ENCODE results near the gene VPS37B. TPM values are rescaled to one million over a fixed set of nuclear protein-coding genes. Genes with fewer than 3 reads are reported as not detected.

VPS37B gene
- total RNA-seq, 4 donors from 2014 or later: 4.8 to 8.2 (median 7.6) TPM

- DNase-seq (no peak), ATAC-seq (no peak)
- Histone ChIP-seq H3K9me3 (no peaks in the 10 kb centered on the region), H3K4me1 (peaks cover 65 to 90% of the 10 kb centered on the region in 2 donors), H3K27ac (peak overlapping the region in 1 of 4 donors; percentile 80), H3K36me3 (no peaks in the 10 kb centered on the region), H3K4me3 (no peak overlapping the region), H3K27me3 (no peaks in the 10 kb centered on the region)
- intact Hi-C loops (cut with DNase I; ENCODE audit: low total_unique reads) (no loop called here), in situ Hi-C loops (cut with MboI; ENCODE audit: low sequenced_read_pairs in 4 of 4) (no loop called here)
- no peak for TF ChIP-seq POLR2A (IDR thresholded peaks at IDR 0.05)
- TF ChIP-seq, protein P1, sequence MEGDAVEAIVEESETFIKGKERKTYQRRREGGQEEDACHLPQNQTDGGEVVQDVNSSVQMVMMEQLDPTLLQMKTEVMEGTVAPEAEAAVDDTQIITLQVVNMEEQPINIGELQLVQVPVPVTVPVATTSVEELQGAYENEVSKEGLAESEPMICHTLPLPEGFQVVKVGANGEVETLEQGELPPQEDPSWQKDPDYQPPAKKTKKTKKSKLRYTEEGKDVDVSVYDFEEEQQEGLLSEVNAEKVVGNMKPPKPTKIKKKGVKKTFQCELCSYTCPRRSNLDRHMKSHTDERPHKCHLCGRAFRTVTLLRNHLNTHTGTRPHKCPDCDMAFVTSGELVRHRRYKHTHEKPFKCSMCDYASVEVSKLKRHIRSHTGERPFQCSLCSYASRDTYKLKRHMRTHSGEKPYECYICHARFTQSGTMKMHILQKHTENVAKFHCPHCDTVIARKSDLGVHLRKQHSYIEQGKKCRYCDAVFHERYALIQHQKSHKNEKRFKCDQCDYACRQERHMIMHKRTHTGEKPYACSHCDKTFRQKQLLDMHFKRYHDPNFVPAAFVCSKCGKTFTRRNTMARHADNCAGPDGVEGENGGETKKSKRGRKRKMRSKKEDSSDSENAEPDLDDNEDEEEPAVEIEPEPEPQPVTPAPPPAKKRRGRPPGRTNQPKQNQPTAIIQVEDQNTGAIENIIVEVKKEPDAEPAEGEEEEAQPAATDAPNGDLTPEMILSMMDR (IDR thresholded peaks at IDR 0.05 in 4 of 5, conservative IDR thresholded peaks at IDR 0.05 in 1 of 5): no peak
These were observed 20.2 kb downstream of the VPS37B start for GRCh38 chr12:122875590-122876220.

GRCh38 chr12:122874081-122874480, 21.8 kb downstream of the VPS37B start:
- ATAC-seq (no peak), DNase-seq (no peak)
- Histone ChIP-seq H3K9me3 (no peaks in the 10 kb centered on the region), H3K4me1 (peaks cover 57 to 90% of the 10 kb centered on the region in 2 donors), H3K36me3 (no peaks in the 10 kb centered on the region), H3K4me3 (no peak overlapping the region), H3K27ac (peak overlapping the region in 3 of 4 donors; percentile 78 to 87 (median 80)), H3K27me3 (no peaks in the 10 kb centered on the region)
- in situ Hi-C loops (cut with MboI; ENCODE audit: low sequenced_read_pairs in 4 of 4): no loop called here
- intact Hi-C loops (cut with DNase I; ENCODE audit: low total_unique reads): no loop called here
- TF ChIP-seq, protein P1 (IDR thresholded peaks at IDR 0.05 in 4 of 5, conservative IDR thresholded peaks at IDR 0.05 in 1 of 5): no peak
- TF ChIP-seq POLR2A (IDR thresholded peaks at IDR 0.05): no peak

DNA sequence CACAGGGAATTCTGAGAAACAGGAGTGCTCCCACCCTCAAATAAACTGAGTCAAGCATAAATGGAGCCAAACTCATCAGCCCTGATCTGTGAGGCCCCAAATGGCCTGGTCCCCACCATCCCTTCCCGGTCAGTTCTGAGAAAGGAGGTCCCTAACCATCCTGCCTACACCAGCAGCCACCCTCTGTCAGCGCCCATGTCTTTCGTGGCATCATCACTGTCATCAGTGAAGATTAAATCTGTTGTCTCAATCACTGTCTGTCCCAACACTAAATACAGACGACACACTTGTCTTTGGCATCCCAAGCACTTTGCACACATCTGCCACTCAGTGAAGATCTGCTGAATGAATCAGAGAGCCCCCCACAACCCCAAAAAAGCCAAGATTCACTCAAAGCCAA, 22.4 kb downstream of the VPS37B start:
- in situ Hi-C loops (cut with MboI; ENCODE audit: low sequenced_read_pairs in 4 of 4) (no loop called here), intact Hi-C loops (cut with DNase I; ENCODE audit: low total_unique reads) (no loop called here)
- no peak overlapping the region for H3K4me3 ChIP-seq
- peak overlapping the region; percentile 61 to 87 (median 79) for H3K27ac ChIP-seq
- TF ChIP-seq, protein P1 (IDR thresholded peaks at IDR 0.05 in 4 of 5, conservative IDR thresholded peaks at IDR 0.05 in 1 of 5): no peak
- TF ChIP-seq POLR2A (IDR thresholded peaks at IDR 0.05): no peak
- ATAC-seq (no peak), DNase-seq (no peak)
- no peaks in the 10 kb centered on the region for H3K36me3 ChIP-seq
- no peaks in the 10 kb centered on the region for H3K9me3 ChIP-seq
- H3K4me1 ChIP-seq: peaks cover 53 to 89% of the 10 kb centered on the region in 2 donors
- H3K27me3 ChIP-seq: no peaks in the 10 kb centered on the region

DNA sequence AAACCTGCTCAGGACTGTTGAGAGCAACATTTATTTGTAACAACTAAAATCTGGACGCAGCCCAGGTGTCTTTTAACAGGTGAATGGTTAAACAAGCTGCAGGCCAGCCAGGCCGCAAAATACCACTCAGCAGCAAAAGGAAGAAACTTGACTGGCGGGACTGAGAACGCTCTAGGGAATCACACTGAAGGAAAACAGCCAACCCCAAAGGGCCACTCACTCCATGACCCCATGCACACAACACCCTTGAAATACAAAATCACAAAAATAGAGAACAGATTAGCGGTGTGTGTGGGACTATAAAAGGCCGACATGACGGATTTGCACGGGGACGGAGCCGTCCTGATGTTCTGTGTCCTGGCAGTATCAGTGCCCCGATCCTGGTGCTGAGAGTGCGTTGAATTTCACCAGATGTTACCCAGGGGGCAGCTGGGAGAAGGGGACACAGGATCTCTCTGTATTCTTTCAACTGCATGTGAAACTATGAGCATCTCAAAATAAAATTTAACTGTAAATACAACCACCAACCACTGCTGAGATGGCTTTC, 23.0 kb downstream of the VPS37B start:
- intact Hi-C loops (cut with DNase I; ENCODE audit: low total_unique reads): no loop called here

More for the DNA sequence above, 23.0 kb downstream of the VPS37B start:
- H3K27me3 ChIP-seq: no peaks in the 10 kb centered on the region
- H3K27ac ChIP-seq: peak overlapping the region; percentile 61 to 87 (median 79)
- peak overlapping the region in 2 of 4 donors; percentile 45 to 53 for H3K4me3 ChIP-seq
- ATAC-seq (no peak), DNase-seq (no peak)
- TF ChIP-seq, protein P1 (IDR thresholded peaks at IDR 0.05 in 4 of 5, conservative IDR thresholded peaks at IDR 0.05 in 1 of 5): no peak
- TF ChIP-seq POLR2A (IDR thresholded peaks at IDR 0.05): no peak
- no peaks in the 10 kb centered on the region for H3K9me3 ChIP-seq
- H3K36me3 ChIP-seq: no peaks in the 10 kb centered on the region
- in situ Hi-C loops (cut with MboI; ENCODE audit: low sequenced_read_pairs in 4 of 4): no loop called here
- H3K4me1 ChIP-seq: peaks cover 56 to 96% of the 10 kb centered on the region in 2 donors
